Measurements from ENCODE around the gene NOM1.

NOM1 gene

GRCh38 chr7:157014635-157015555, 65.4 kb downstream of the NOM1 start:
- no peak for DNase-seq (ENCODE audit: low read depth in 2 of 3, low spot score in 2 of 3)

GRCh38 chr7:157016024-157016351, 66.5 kb downstream of the NOM1 start:
- DNase-seq (ENCODE audit: low read depth in 2 of 3, low spot score in 2 of 3) = no peak

DNA sequence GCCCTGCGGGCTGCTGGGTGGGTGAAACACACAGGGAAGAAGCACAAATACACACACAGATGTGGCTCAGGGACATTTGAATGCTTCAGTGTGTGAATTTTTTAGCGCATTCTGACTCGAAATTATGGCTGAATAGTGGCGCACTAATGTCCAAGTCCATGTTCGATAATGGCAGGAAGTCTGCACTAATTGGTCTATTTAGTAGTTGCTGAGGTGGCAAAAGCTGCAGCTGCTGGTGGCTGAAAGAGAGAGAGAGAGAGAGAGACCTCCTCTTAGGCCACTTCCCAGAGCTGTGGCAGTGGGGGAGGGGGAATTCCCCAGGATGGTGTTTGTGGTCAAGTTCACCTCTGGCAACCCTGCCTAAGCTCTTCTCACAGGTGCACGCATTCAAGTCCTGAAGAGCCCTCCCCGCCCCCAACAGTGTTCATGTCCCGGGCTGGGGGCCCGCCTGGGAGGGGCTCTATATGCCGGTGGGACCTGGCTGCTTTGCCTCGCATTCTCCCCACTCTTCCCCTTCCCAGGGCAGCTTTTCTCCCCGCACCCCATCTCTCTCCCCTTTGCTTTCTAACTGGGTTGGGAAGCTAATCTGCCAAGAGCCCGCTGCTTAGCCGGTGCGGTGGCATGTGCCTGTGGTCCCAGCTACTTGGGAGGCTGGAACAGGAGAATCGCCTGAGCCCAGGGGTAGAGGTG, 67.0 kb downstream of the NOM1 start:
- no peak for DNase-seq (ENCODE audit: low read depth in 2 of 3, low spot score in 2 of 3)

DNA sequence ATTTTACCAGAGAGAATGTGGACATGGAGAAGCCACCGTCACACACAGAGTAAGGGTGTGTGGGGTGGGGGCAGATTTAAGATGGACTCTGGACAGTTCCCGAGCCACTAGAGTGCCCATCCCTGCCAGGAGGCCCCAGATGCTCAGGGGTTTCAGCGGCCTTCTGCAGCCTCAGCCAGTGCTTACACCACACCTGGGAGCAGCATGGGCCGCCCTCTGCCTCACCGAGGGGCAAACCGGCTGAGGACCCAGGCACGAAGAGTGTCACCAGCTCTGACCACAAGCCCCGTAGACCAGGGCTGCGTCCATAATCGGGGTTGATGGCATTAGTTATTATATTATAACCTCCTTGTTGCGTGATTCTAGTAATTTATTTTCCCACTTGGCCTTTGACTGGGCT, 67.6 kb downstream of the NOM1 start:
- DNase-seq (ENCODE audit: low read depth in 2 of 3, low spot score in 2 of 3) = no peak

GRCh38 chr7:157017603-157018327, 68.3 kb downstream of the NOM1 start:
- no peak for DNase-seq (ENCODE audit: low read depth in 2 of 3, low spot score in 2 of 3)

GRCh38 chr7:157018328-157018996, 69.0 kb downstream of the NOM1 start:
- DNase-seq (ENCODE audit: low read depth in 2 of 3, low spot score in 2 of 3) = no peak

- DNase-seq (ENCODE audit: low read depth in 2 of 3, low spot score in 2 of 3) = no peak
Observed at GRCh38 chr7:157018997-157019608, 69.6 kb downstream of the NOM1 start.

GRCh38 chr7:157019718-157020451, 70.4 kb downstream of the NOM1 start:
- no peak for DNase-seq (ENCODE audit: low read depth in 2 of 3, low spot score in 2 of 3)

GRCh38 chr7:157020514-157021070, 71.1 kb downstream of the NOM1 start:
- no peak for DNase-seq (ENCODE audit: low read depth in 2 of 3, low spot score in 2 of 3)

DNA sequence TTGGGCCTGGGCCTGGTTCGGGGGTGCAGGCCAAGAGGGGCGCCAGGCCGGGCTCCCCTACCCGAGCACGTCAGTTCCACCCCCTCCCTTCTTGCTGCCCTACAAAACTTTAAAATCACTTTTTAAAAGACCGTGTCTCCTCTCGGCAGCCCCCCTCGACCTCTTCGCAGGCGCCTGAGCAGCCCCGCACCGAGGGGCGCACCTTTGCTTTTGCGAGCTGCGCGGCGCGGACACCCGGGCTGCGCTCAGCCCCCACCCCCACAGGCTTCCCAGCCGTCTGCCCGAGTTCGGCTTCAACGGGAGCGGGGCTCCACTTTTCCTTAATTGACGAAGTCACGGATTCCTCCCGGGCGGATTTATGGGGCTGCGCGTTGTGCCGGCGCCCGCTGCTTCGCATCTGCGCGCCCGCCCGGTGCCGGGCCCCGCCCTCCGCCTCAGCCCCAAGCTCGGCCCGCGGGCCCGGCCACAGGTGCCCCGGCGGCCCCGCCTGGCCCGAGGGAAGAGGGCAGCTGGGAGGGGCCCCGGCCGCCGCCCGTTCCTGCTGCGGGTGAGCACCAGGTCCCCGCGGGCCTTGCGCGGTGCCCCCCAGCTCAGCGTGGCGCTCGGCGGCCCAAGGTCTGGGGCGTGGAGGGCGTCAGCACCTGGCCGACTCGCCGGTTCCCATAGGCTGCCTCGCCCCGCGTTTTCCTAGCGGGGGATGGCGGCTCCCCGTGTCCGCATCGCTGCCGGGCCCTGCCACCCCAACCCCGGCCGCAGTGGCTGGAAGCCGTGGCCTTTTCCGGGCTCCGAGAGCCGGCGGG, 71.8 kb downstream of the NOM1 start:
- DNase-seq (ENCODE audit: low read depth in 2 of 3, low spot score in 2 of 3) = no peak

GRCh38 chr7:157021871-157022680, 72.6 kb downstream of the NOM1 start:
- no peak for DNase-seq (ENCODE audit: low read depth in 2 of 3, low spot score in 2 of 3)
